ENCODE results near the gene PNLDC1. TPM values are rescaled to one million over a fixed set of nuclear protein-coding genes. Genes with fewer than 3 reads are reported as not detected.
"Not testable (repeated sequence)": the region's sequence is repeated elsewhere in the genome, so short reads cannot be mapped to it uniquely, and the experiment has no call there.

PNLDC1 gene
- total RNA-seq, 1 donor from 2014 or later: 0.27 TPM

- H3K9me3 ChIP-seq: no peaks in the 10 kb centered on the region
- no peaks in the 10 kb centered on the region for H3K36me3 ChIP-seq
- peak; percentile 6 for DNase-seq
- H3K27me3 ChIP-seq (ENCODE audit: low read depth): peaks cover 6% of the 10 kb centered on the region
- H3K27ac ChIP-seq: no peak overlapping the region
- no peak overlapping the region for H3K4me3 ChIP-seq
- TF ChIP-seq CTCF (IDR thresholded peaks at IDR 0.05): no peak
- no peaks in the 10 kb centered on the region for H3K4me1 ChIP-seq
- intact Hi-C loops (cut with DNase I): no loop called here
- ATAC-seq: no peak
Observed at GRCh38 chr6:159823953-159824352, 23.9 kb downstream of the PNLDC1 start.

GRCh38 chr6:159824690-159825089 lies 24.6 kb downstream of the PNLDC1 start:
- intact Hi-C loops (cut with DNase I); H3K9me3 ChIP-seq; H3K4me3 ChIP-seq; H3K36me3 ChIP-seq; H3K4me1 ChIP-seq; H3K27ac ChIP-seq; H3K27me3 ChIP-seq (ENCODE audit: low read depth); ATAC-seq: not testable (repeated sequence)
- DNase-seq: peak; percentile 4

GRCh38 chr6:159826004-159826403 lies 25.9 kb downstream of the PNLDC1 start:
- no peaks in the 10 kb centered on the region for H3K36me3 ChIP-seq
- H3K27ac ChIP-seq: no peak overlapping the region
- H3K4me1 ChIP-seq: no peaks in the 10 kb centered on the region
- no peaks in the 10 kb centered on the region for H3K27me3 ChIP-seq (ENCODE audit: low read depth)
- no peak overlapping the region for H3K4me3 ChIP-seq
- ATAC-seq (no peak), DNase-seq (peak; percentile 33)
- no peak for TF ChIP-seq CTCF (IDR thresholded peaks at IDR 0.05)
- no peaks in the 10 kb centered on the region for H3K9me3 ChIP-seq
- intact Hi-C loops (cut with DNase I): no loop called here

- TF ChIP-seq CTCF (IDR thresholded peaks at IDR 0.05): no peak
- peak; percentile 21 for DNase-seq
- no peaks in the 10 kb centered on the region for H3K36me3 ChIP-seq
- no peaks in the 10 kb centered on the region for H3K27me3 ChIP-seq (ENCODE audit: low read depth)
- H3K27ac ChIP-seq: no peak overlapping the region
- no peaks in the 10 kb centered on the region for H3K4me1 ChIP-seq
- H3K4me3 ChIP-seq: no peak overlapping the region
- intact Hi-C loops (cut with DNase I): no loop called here
- ATAC-seq: no peak
- H3K9me3 ChIP-seq: no peaks in the 10 kb centered on the region
Observed at GRCh38 chr6:159826968-159827647, 27.0 kb downstream of the PNLDC1 start.

GRCh38 chr6:159828074-159828473 lies 28.0 kb downstream of the PNLDC1 start:
- DNase-seq (peak; percentile 13), ATAC-seq (no peak)
- no peak for TF ChIP-seq CTCF (IDR thresholded peaks at IDR 0.05)
- H3K4me1 ChIP-seq: no peaks in the 10 kb centered on the region
- no peaks in the 10 kb centered on the region for H3K9me3 ChIP-seq
- intact Hi-C loops (cut with DNase I): no loop called here
- no peaks in the 10 kb centered on the region for H3K27me3 ChIP-seq (ENCODE audit: low read depth)
- no peaks in the 10 kb centered on the region for H3K36me3 ChIP-seq
- H3K4me3 ChIP-seq: no peak overlapping the region
- H3K27ac ChIP-seq: no peak overlapping the region

GRCh38 chr6:159829526-159829925 lies 29.4 kb downstream of the PNLDC1 start:
- H3K27me3 ChIP-seq (ENCODE audit: low read depth): no peaks in the 10 kb centered on the region
- H3K36me3 ChIP-seq: no peaks in the 10 kb centered on the region
- no peak overlapping the region for H3K27ac ChIP-seq
- ATAC-seq (no peak), DNase-seq (peak; percentile 2)
- no peak for TF ChIP-seq CTCF (IDR thresholded peaks at IDR 0.05)
- intact Hi-C loops (cut with DNase I): no loop called here
- no peaks in the 10 kb centered on the region for H3K9me3 ChIP-seq
- H3K4me3 ChIP-seq: no peak overlapping the region
- H3K4me1 ChIP-seq: no peaks in the 10 kb centered on the region
